Thyroid gland (tissue), 4 donors: ENCODE results near the gene PSRC1.

ENCODE experiments used
- POLR2A ChIP-seq, 2 donors: fragments of 450-650 bp; IDR thresholded peaks; one replicate each; pipeline ENCODE4 v1.6.1; 2017; ENCODE audit warnings: antibody characterized with exemption in 2 of 2, mild to moderate bottlenecking in 2 of 2, moderate library complexity in 1 of 2
- TF ChIP-seq, protein P1 (sequence below), 6 experiments: fragments of 200-600 bp in 3 of 6; fragments of 450-650 bp in 3 of 6; sonication (generic) in 3 of 6; IDR thresholded peaks; one replicate each; pipeline ENCODE4 v1.5.1; 2016 to 2019; ENCODE audit warnings: antibody characterized with exemption in 6 of 6, mild to moderate bottlenecking in 2 of 6, inconsistent platforms in 1 of 6, moderate library complexity in 1 of 6

- TF ChIP-seq, protein P1, sequence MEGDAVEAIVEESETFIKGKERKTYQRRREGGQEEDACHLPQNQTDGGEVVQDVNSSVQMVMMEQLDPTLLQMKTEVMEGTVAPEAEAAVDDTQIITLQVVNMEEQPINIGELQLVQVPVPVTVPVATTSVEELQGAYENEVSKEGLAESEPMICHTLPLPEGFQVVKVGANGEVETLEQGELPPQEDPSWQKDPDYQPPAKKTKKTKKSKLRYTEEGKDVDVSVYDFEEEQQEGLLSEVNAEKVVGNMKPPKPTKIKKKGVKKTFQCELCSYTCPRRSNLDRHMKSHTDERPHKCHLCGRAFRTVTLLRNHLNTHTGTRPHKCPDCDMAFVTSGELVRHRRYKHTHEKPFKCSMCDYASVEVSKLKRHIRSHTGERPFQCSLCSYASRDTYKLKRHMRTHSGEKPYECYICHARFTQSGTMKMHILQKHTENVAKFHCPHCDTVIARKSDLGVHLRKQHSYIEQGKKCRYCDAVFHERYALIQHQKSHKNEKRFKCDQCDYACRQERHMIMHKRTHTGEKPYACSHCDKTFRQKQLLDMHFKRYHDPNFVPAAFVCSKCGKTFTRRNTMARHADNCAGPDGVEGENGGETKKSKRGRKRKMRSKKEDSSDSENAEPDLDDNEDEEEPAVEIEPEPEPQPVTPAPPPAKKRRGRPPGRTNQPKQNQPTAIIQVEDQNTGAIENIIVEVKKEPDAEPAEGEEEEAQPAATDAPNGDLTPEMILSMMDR (IDR thresholded peaks at IDR 0.05) = no peak
- no peak for TF ChIP-seq POLR2A (IDR thresholded peaks at IDR 0.05)
Measured at GRCh38 chr1:109299558-109300343, 16.8 kb upstream of the PSRC1 start.
